A549 (cell line): ENCODE data around the gene CYFIP2. TPM values are rescaled to one million over a fixed set of nuclear protein-coding genes. Genes with fewer than 3 reads are reported as not detected.
A peak's percentile ranks its signal among the peaks of the same experiment; 100 is the strongest.
"Not testable (repeated sequence)": the region's sequence is repeated elsewhere in the genome, so short reads cannot be mapped to it uniquely, and the experiment has no call there.

Experiments
- ATAC-seq, 2 experiments: fragments of 200-7000 bp in 1 of 2; fragments of >200 bp in 1 of 2; cut with Nextera tagmentation in 1 of 2; cut with Tn5 transposase in 1 of 2; 3 replicates each; pipeline versions ENCODE4 v1.8.0 to v1.9.1; 2018 to 2020; ENCODE audit warnings: mild to moderate bottlenecking in 1 of 2, moderate library complexity in 1 of 2
- CTCF ChIA-PET: fragments of 300-600 bp; sonication (Branson Sonifier 250); formaldehyde crosslinking; extraction: SDS; loops from one replicate; lab custom pipeline; 2021; ENCODE audit warnings: antibody characterized with exemption, inconsistent platforms; lab: Yijun Ruan, JAX
- POLR2A ChIA-PET: fragments of 350-600 bp; formaldehyde crosslinking; extraction: SDS; loops from one replicate; lab custom pipeline; 2021; ENCODE audit warnings: antibody characterized with exemption, inconsistent platforms; lab: Yijun Ruan, JAX
- DNase-seq, 2 experiments: peaks; one replicate each; pipeline versions ENCODE4 v3.0.0 to v3.0.0-alpha.2; 2011 to 2016; ENCODE audit warnings: low read depth in 1 of 2, low spot score in 1 of 2
- FAIRE-seq: peaks from 2 replicates; lab custom pipeline; 2011; peaks lifted over from hg19 to GRCh38; lab: Jason Lieb, UNC
- H3K27ac ChIP-seq, 2 experiments: fragments of >200 bp; sonication (Bioruptor Twin); formaldehyde crosslinking; 3 replicates each; pipeline ENCODE4 v1.5.1; 2016 to 2017
- H3K4me1 ChIP-seq: fragments of >200 bp; sonication (Bioruptor Twin); formaldehyde crosslinking; 3 replicates; pipeline ENCODE4 v1.6.1; 2016
- H3K4me2 ChIP-seq: fragments of >200 bp; sonication (Bioruptor Twin); formaldehyde crosslinking; 3 replicates; pipeline ENCODE4 v1.6.1; 2016
- H3K4me3 ChIP-seq: fragments of >200 bp; sonication (Bioruptor Twin); formaldehyde crosslinking; 3 replicates; pipeline ENCODE4 v1.5.1; 2016
- H3K9me3 ChIP-seq: fragments of >200 bp; sonication (Bioruptor Twin); formaldehyde crosslinking; 3 replicates; pipeline ENCODE4 v1.6.1; 2016
- BHLHE40 ChIP-seq: IDR thresholded peaks from 2 replicates; pipeline ENCODE4 v1.6.1; 2012; ENCODE audit warnings: low read depth, low read length, inconsistent platforms
- CHD2 ChIP-seq: fragments of 150-350 bp; IDR thresholded peaks from 2 replicates; pipeline ENCODE4 v1.6.1; 2014; ENCODE audit warnings: low read length; ENCODE audit not compliant: partially characterized antibody
- EP300 ChIP-seq, 2 experiments: fragments of >200 bp; sonication (Bioruptor Twin); formaldehyde crosslinking; IDR thresholded peaks; 2 replicates in 1 of 2; 3 replicates in 1 of 2; pipeline ENCODE4 v1.6.1; 2016 to 2017
- FOSB ChIP-seq: fragments of 250-450 bp; sonication (Bioruptor Pico); IDR thresholded peaks from 2 replicates; pipeline ENCODE4 v1.5.0; 2020; ENCODE audit warnings: mild to moderate bottlenecking, moderate library complexity
- FOSL2 ChIP-seq, 2 experiments: fragments of 450-650 bp in 1 of 2; fragments of >200 bp in 1 of 2; sonication (Bioruptor Twin) in 1 of 2; formaldehyde crosslinking; IDR thresholded peaks; 2 replicates each; pipeline versions ENCODE4 v1.5.0 to v1.6.1; 2016 to 2020; ENCODE audit warnings: mild to moderate bottlenecking in 1 of 2, moderate library complexity in 1 of 2
- GATA3 ChIP-seq: IDR thresholded peaks from 2 replicates; pipeline ENCODE4 v1.6.1; 2012; ENCODE audit warnings: borderline replicate concordance
- HOXA7 ChIP-seq: fragments of 250-450 bp; sonication (Bioruptor Pico); IDR thresholded peaks from 2 replicates; pipeline ENCODE4 v1.5.0; 2020; ENCODE audit warnings: mild to moderate bottlenecking, moderate library complexity
- MAFK ChIP-seq: fragments of 450-650 bp; IDR thresholded peaks from 2 replicates; pipeline ENCODE4 v1.6.1; 2014; ENCODE audit not compliant: partially characterized antibody
- MAZ ChIP-seq: fragments of 150-350 bp; IDR thresholded peaks from 2 replicates; pipeline ENCODE4 v1.6.1; 2014; ENCODE audit warnings: antibody characterized with exemption, low read depth, low read length, borderline replicate concordance
- NPAS2 ChIP-seq: fragments of 250-450 bp; sonication (Bioruptor Pico); IDR thresholded peaks from 2 replicates; pipeline ENCODE4 v1.8.0; 2022; ENCODE audit warnings: mild to moderate bottlenecking, moderate library complexity, borderline replicate concordance
- POLR2A ChIP-seq: IDR thresholded peaks from 2 replicates; pipeline ENCODE4 v1.6.1; 2012; ENCODE audit warnings: mild to moderate bottlenecking, low read length
- POLR2AphosphoS2 ChIP-seq: conservative IDR thresholded peaks from 2 replicates; pipeline ENCODE4 v1.6.1; 2012; ENCODE audit warnings: low read length, improper control_type of control experiment, inconsistent platforms
- RARB ChIP-seq: fragments of 250-450 bp; sonication (Bioruptor Pico); IDR thresholded peaks from 2 replicates; pipeline ENCODE4 v1.8.0; 2021; ENCODE audit warnings: mild to moderate bottlenecking, moderate library complexity
- RCOR1 ChIP-seq: fragments of 150-350 bp; IDR thresholded peaks from 2 replicates; pipeline ENCODE4 v1.6.1; 2014; ENCODE audit warnings: antibody characterized with exemption, low read length, low read depth
- RFX5 ChIP-seq: fragments of 450-650 bp; IDR thresholded peaks from 2 replicates; pipeline ENCODE4 v1.7.1; 2014; ENCODE audit warnings: antibody characterized with exemption, mild to moderate bottlenecking, moderate library complexity
- RNF2 ChIP-seq: fragments of 200-600 bp; sonication (generic); IDR thresholded peaks from 2 replicates; pipeline ENCODE4 v1.6.1; 2016; ENCODE audit warnings: low read depth, mild to moderate bottlenecking, antibody characterized with exemption, moderate library complexity, borderline replicate concordance
- TFCP2L1 ChIP-seq: fragments of 250-450 bp; sonication (Bioruptor Pico); IDR thresholded peaks from 2 replicates; pipeline ENCODE4 v1.5.0; 2021; ENCODE audit warnings: mild to moderate bottlenecking
- TP53 ChIP-seq: fragments of 250-450 bp; sonication (Bioruptor Pico); IDR thresholded peaks from 2 replicates; pipeline ENCODE4 v1.5.0; 2021; ENCODE audit warnings: mild to moderate bottlenecking, moderate library complexity
- ZC3H11A ChIP-seq: fragments of 450-650 bp; IDR thresholded peaks from 2 replicates; pipeline ENCODE4 v1.6.1; 2014; ENCODE audit warnings: antibody characterized with exemption, mild to moderate bottlenecking
- ZSCAN20 ChIP-seq: fragments of 250-450 bp; sonication (Bioruptor Pico); IDR thresholded peaks from 2 replicates; pipeline ENCODE4 v1.8.0; 2022; ENCODE audit warnings: mild to moderate bottlenecking, moderate library complexity
- WGBS: methylation state at CpG from one replicate; pipeline ENCODE4 v1.1.6; 2017; ENCODE audit errors: missing lambda C conversion rate; 5-methylcytosine and 5-hydroxymethylcytosine counted together
- polyA plus RNA-seq, 4 experiments: library from polyadenylated mRNA; depleted of rRNA in 3 of 4; stranded (reverse); fragments of >200 nt; fragmentation: RNase III in 1 of 4; extraction: RNeasy Plus Mini Kit Qiagen cat#74134 plus additional on column Dnase treatment in 1 of 4; gene quantifications; 2 replicates in 3 of 4; 3 replicates in 1 of 4; pipeline ENCODE4 v1.2.3, GENCODE V29; 2011 to 2017
- TF ChIP-seq, protein P1 (sequence below): fragments of 250-450 bp; sonication (Bioruptor Pico); IDR thresholded peaks from 2 replicates; pipeline ENCODE4 v1.5.0; 2021; ENCODE audit warnings: mild to moderate bottlenecking, moderate library complexity, borderline replicate concordance
- TF ChIP-seq, protein P2 (sequence below): fragments of 250-450 bp; sonication (Bioruptor Pico); IDR thresholded peaks from 2 replicates; pipeline ENCODE4 v1.5.0; 2020; ENCODE audit warnings: low read depth, mild to moderate bottlenecking, moderate library complexity

Gene CYFIP2
- polyA plus RNA-seq, 2 of the 4 experiments (the other 2 are of a cell fraction) = 9.0 to 18.6 TPM

DNA sequence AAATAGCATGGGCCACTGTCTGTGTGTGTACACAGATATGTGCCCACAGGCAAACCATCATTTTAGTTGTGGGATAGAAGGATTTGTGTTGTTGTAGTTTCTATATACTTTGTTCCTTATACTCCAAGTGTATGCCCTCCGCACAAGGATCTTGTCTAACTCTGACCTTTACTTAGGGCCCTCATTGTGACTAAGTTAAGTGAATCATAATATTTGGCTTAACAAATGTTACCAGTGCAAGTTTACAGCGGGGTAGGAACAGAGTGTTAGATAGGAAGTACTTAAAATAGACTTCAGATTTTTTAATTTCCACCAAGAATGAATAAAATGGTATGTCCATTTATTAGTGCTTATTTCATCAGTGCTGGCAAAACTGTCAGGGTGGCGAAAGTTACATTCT, 29.5 kb upstream of the CYFIP2 start:
- WGBS = 68% methylated on average over 3 of the region's 3 CpGs
- H3K27ac ChIP-seq = no peak overlapping the region
- 0 out of 3 replicates have a peak, but pooled peaks cover 5% of the 10 kb centered on the region for H3K4me1 ChIP-seq
- no peak for ATAC-seq
- no peak overlapping the region for H3K4me3 ChIP-seq
- H3K9me3 ChIP-seq = no peaks in the 10 kb centered on the region
- TF ChIP-seq ZSCAN20 (CRISPR knock-in tag) (no peak), TFCP2L1 (CRISPR knock-in tag) (no peak), GATA3 (no peak), RARB (CRISPR knock-in tag) (no peak), MAFK (no peak), FOSB (CRISPR knock-in tag) (no peak), TP53 (CRISPR knock-in tag) (no peak), CHD2 (no peak), BHLHE40 (no peak)
- H3K4me2 ChIP-seq = no peak overlapping the region
- CTCF ChIA-PET = no interaction called here
- no peak for DNase-seq
- no peak for FAIRE-seq
- POLR2A ChIA-PET = no interaction called here

DNA sequence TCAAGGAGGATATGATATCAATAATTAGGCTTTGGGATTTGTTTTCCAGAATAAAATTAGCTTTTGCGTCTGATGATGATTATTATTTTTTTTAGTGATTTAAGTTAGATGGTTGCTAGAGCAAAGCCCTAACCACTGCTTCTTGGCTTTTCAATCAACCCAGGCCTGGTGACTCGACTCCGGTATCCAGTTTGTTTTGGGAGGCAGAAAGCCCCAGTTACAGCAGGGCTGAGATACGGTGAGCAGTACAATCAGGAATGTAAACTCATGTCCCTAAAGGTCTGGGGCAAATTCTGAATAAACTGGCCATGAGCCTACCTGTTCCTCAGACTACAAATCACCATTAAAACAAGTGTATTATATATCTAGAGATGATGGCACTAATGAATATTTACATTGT, 24.4 kb upstream of the CYFIP2 start:
- ChIA-PET CTCF (interaction anchor here (1.4 to 3.8 kb wide), 2 partner anchors 12 to 92 kb away, joined by 3 to 14 read pairs; no protein-coding TSS in a partner anchor), POLR2A (no interaction called here)
- Histone ChIP-seq H3K4me3 (no peak overlapping the region), H3K4me2 (no peak overlapping the region), H3K27ac (no peak overlapping the region), H3K9me3 (no peaks in the 10 kb centered on the region), H3K4me1 (peaks cover 6% of the 10 kb centered on the region; the same call in 2 of the 3 replicates)
- FAIRE-seq = no peak
- TF ChIP-seq TFCP2L1 (CRISPR knock-in tag) = no peak
- TF ChIP-seq POLR2A = no peak
- TF ChIP-seq, all 56 proteins: peak for 0
- no peak for DNase-seq
- no peak for ATAC-seq
- WGBS = 58% methylated on average over 4 of the region's 4 CpGs

DNA sequence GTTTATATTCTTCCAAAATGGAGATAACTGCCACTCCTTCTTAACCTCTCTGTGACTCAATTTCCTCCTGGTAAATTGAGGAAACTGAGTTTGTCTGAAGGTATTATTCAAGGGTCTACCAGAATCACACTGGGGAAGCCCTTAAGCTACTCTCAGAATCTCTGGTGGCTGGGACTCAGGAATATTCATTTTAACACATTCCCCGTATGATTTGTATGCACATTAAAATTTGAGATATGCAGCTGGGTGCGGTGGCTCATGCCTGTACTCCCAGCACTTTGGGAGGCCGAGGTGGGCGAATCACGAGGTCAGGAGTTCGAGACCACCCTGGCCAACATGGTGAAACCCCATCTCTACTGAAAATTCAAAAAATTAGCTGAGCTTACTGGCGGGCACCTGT, 21.2 kb upstream of the CYFIP2 start:
- 40% methylated on average over 7 of the region's 7 CpGs for WGBS
- DNase-seq, H3K4me2 ChIP-seq, H3K4me3 ChIP-seq, FAIRE-seq, H3K9me3 ChIP-seq, H3K27ac ChIP-seq, ATAC-seq, H3K4me1 ChIP-seq: not testable (repeated sequence)
- POLR2A ChIA-PET = interaction anchor here (0.7 kb wide), 1 partner anchor 57 kb away, joined by 3 read pairs; no protein-coding TSS in a partner anchor
- CTCF ChIA-PET = interaction anchor here (1.5 to 3.8 kb wide), 2 partner anchors 9 to 16 kb away, joined by 3 to 14 read pairs; no protein-coding TSS in a partner anchor

DNA sequence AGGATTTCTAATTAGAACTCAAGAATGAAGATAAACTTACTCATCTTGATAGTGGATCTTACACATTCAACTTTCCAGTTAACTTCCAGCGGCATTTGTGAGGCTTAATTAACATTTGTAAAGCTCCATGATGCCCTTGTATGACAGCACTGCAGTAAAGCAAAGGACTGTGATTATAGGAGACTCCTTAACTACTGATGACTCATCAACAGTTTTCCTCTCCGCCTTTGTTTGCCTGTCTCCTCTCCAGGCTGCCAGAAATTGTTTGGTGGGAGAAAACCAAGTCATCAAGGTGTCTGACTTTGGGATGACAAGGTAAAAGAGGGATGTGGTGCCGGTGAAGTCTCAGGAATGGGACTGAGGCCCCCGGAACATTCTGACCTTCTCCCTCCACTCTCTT, 20.4 kb upstream of the CYFIP2 start:
- CTCF ChIA-PET = interaction anchor here (0.9 to 3.8 kb wide), 5 partner anchors 8 to 97 kb away, joined by 3 to 14 read pairs (median 3); no protein-coding TSS in a partner anchor

DNA sequence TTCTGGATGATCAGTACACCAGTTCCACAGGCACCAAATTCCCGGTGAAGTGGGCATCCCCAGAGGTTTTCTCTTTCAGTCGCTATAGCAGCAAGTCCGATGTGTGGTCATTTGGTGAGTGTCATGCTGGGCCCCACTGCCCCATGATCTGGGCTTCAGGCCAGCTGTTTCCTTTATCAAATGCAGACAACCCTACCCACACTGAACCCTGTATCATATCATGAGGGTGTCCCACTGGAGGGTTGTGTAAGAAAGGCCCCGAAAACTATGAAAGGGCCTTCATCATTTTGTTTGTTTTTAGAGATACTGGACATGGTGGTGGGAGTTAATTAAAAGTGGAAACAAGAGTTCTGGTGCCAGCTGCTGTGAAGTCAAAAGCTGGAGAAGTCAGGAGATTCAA, 20.0 kb upstream of the CYFIP2 start:
- DNase-seq (no peak), ATAC-seq (no peak), FAIRE-seq (no peak)
- POLR2A ChIA-PET = no interaction called here
- CTCF ChIA-PET = interaction anchor here (0.9 to 2.0 kb wide), 5 partner anchors 8 to 97 kb away, joined by 3 to 8 read pairs (median 3); no protein-coding TSS in a partner anchor
- WGBS = 65% methylated on average over 4 of the region's 4 CpGs
- TF ChIP-seq, protein P1, sequence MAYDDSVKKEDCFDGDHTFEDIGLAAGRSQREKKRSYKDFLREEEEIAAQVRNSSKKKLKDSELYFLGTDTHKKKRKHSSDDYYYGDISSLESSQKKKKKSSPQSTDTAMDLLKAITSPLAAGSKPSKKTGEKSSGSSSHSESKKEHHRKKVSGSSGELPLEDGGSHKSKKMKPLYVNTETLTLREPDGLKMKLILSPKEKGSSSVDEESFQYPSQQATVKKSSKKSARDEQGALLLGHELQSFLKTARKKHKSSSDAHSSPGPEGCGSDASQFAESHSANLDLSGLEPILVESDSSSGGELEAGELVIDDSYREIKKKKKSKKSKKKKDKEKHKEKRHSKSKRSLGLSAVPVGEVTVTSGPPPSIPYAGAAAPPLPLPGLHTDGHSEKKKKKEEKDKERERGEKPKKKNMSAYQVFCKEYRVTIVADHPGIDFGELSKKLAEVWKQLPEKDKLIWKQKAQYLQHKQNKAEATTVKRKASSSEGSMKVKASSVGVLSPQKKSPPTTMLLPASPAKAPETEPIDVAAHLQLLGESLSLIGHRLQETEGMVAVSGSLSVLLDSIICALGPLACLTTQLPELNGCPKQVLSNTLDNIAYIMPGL (CRISPR knock-in tag) = no peak
- TF ChIP-seq, protein P2, sequence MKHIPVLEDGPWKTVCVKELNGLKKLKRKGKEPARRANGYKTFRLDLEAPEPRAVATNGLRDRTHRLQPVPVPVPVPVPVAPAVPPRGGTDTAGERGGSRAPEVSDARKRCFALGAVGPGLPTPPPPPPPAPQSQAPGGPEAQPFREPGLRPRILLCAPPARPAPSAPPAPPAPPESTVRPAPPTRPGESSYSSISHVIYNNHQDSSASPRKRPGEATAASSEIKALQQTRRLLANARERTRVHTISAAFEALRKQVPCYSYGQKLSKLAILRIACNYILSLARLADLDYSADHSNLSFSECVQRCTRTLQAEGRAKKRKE (CRISPR knock-in tag) = no peak
- no peak for TF ChIP-seq MAZ
- TF ChIP-seq ZC3H11A = no peak
- no peak for TF ChIP-seq RNF2
- no peak for TF ChIP-seq FOSB (CRISPR knock-in tag)
- TF ChIP-seq EP300 (IDR thresholded peaks at IDR 0.05) = no peak
- TF ChIP-seq MAFK = no peak
- TF ChIP-seq NPAS2 (CRISPR knock-in tag) = no peak
- TF ChIP-seq ZSCAN20 (CRISPR knock-in tag) = no peak
- no peak for TF ChIP-seq RFX5
- Histone ChIP-seq H3K9me3 (no peaks in the 10 kb centered on the region), H3K4me1 (peaks cover 6% of the 10 kb centered on the region; the same call in 2 of the 3 replicates), H3K4me3 (no peak overlapping the region), H3K27ac (no peak overlapping the region), H3K4me2 (no peak overlapping the region)

More for the DNA sequence above, 20.4 kb upstream of the CYFIP2 start:
- FAIRE-seq (no peak), DNase-seq (no peak), ATAC-seq (peak; percentile 59 to 66; a peak in 3 of 6 replicates)
- H3K4me2 ChIP-seq = no peak overlapping the region
- peaks cover 6% of the 10 kb centered on the region; the same call in 2 of the 3 replicates for H3K4me1 ChIP-seq
- POLR2A ChIA-PET = no interaction called here
- 15% methylated on average over 4 of the region's 4 CpGs for WGBS
- TF ChIP-seq FOSL2 (IDR thresholded peaks at IDR 0.05) (no peak), FOSL2 (CRISPR knock-in tag; IDR thresholded peaks at IDR 0.05) (peak; percentile 90), HOXA7 (CRISPR knock-in tag) (no peak), RFX5 (peak; percentile 56; the same call in 1 of the 2 replicates), MAFK (peak; percentile 43), POLR2AphosphoS2 (no peak), RCOR1 (no peak)
- H3K4me3 ChIP-seq = no peak overlapping the region
- H3K27ac ChIP-seq = no peak overlapping the region
- no peaks in the 10 kb centered on the region for H3K9me3 ChIP-seq
